Psoas muscle (tissue), 8 donors: ENCODE results near the gene ADAMTS13. TPM values are rescaled to one million over a fixed set of nuclear protein-coding genes. Genes with fewer than 3 reads are reported as not detected.
A peak's percentile ranks its signal among the peaks of the same experiment; 100 is the strongest.

Experiments used
- ATAC-seq, 4 donors: fragments of 200-7000 bp; cut with Tn5 transposase; one replicate each; pipeline ENCODE4 v1.9.1; 2020; ENCODE audit warnings: moderate library complexity in 3 of 4, mild to moderate bottlenecking in 2 of 4
- DNase-seq, 2 donors: peaks; one replicate each; pipeline ENCODE4 v3.0.0-alpha.2; 2020
- H3K27ac ChIP-seq: fragments of 200-600 bp; one replicate; pipeline ENCODE4 v1.8.0; 2022
- H3K27me3 ChIP-seq, 3 donors: fragments of 200-600 bp in 1 of 3; one replicate each; pipeline versions ENCODE4 v1.6.1 to v1.8.0; 2013 to 2022; ENCODE audit warnings: low read length in 2 of 3, mild to moderate bottlenecking in 2 of 3, moderate library complexity in 1 of 3; ENCODE audit not compliant: insufficient read depth in 3 of 3
- H3K36me3 ChIP-seq, 2 donors: fragments of 200-600 bp in 1 of 2; one replicate each; pipeline versions ENCODE4 v1.6.1 to v1.8.0; 2013 to 2022; ENCODE audit warnings: low read depth in 1 of 2, mild to moderate bottlenecking in 1 of 2, moderate library complexity in 1 of 2; ENCODE audit not compliant: insufficient read depth in 1 of 2
- H3K4me1 ChIP-seq: fragments of 200-600 bp; one replicate; pipeline ENCODE4 v1.8.0; 2022
- H3K4me3 ChIP-seq: fragments of 200-600 bp; one replicate; pipeline ENCODE4 v1.8.0; 2022; ENCODE audit warnings: mild to moderate bottlenecking
- H3K9me3 ChIP-seq: fragments of 200-600 bp; one replicate; pipeline ENCODE4 v1.8.0; 2022
- CTCF ChIP-seq: fragments of 200-600 bp; IDR thresholded peaks from one replicate; pipeline ENCODE4 v1.8.0; 2022; ENCODE audit warnings: antibody characterized with exemption
- WGBS, 3 donors: extraction: QIAGEN DNeasy Blood & Tissue Kit; methylation state at CpG; one replicate each; pipeline versions ENCODE4 v1.1.6 to v1.1.7; 2013; 5-methylcytosine and 5-hydroxymethylcytosine counted together
- intact Hi-C, 2 donors: fragments of 100-400 bp; cut with DNase I; formaldehyde crosslinking; loops; one replicate each; pipeline versions ENCODE4 v1.11.0 to v1.14.2; 2022
- polyA plus RNA-seq, 3 donors: library from polyadenylated mRNA; stranded (reverse); fragments of 200-250 nt; gene quantifications; one replicate each; pipeline ENCODE4 v1.2.3, GENCODE V29; 2013
- total RNA-seq, 4 donors: library from RNA; stranded (reverse); fragmentation: NEBNext Ultra II Directional in 2 of 4; extraction: Animal tissue kit (Norgen Biotek cat#: 25700) in 2 of 4; gene quantifications; one replicate each; pipeline versions ENCODE4 v1.2.1 to v1.2.4, GENCODE V29; 2021 to 2023
- donor health status: healthy with polysubstance abuse.
- donor health status: DM: no; HTN: no; CAD: no; lungs with moderate emphysema.
- donor health status: Bipolar disorder and iron deficiency.
- donor health status: healthy.
- donor health status: DM: yes; HTN: yes; CAD: no.
- donor health status: DM: no; HTN: no; CAD: no.
- donor health status: DM: no; HTN: no; CAD: no.
- donor health status: DM: yes; HTN: yes; CAD: no.

ADAMTS13 gene
- total and polyA plus RNA-seq, 7 donors = 0.73 to 6.7 (median 2.5) TPM

GRCh38 chr9:133476036-133476931 lies 54.1 kb downstream of the ADAMTS13 start:
- 90 to 91% (median 91%) methylated on average over 26 to 27 of the region's 27 CpGs for WGBS, 3 donors
- no peak for DNase-seq
- no peak overlapping the region for H3K4me3 ChIP-seq

GRCh38 chr9:133476941-133477340 lies 54.8 kb downstream of the ADAMTS13 start:
- intact Hi-C loops = loop anchor here (5.0 kb wide), 3 partner anchors 60 to 145 kb away; partner anchors contain the start of genes MED22 (in 1 of the 2), REXO4 (in 1 of the 2) and RPL7A (in 1 of the 2)

More at GRCh38 chr9:133476036-133476931, 54.1 kb downstream of the ADAMTS13 start:
- Histone ChIP-seq H3K9me3 (no peaks in the 10 kb centered on the region), H3K4me1 (peaks cover 6% of the 10 kb centered on the region), H3K27ac (no peak overlapping the region), H3K36me3 (peaks cover 0 to 15% of the 10 kb centered on the region in 2 donors), H3K27me3 (no peaks in the 10 kb centered on the region)
- intact Hi-C loops = loop anchor here (5.0 kb wide), 3 partner anchors 59 to 144 kb away; partner anchors contain the start of genes MED22 (in 1 of the 2), REXO4 (in 1 of the 2) and RPL7A (in 1 of the 2)
- no peak for ATAC-seq
- TF ChIP-seq CTCF = no peak

GRCh38 chr9:133477461-133477860 lies 55.3 kb downstream of the ADAMTS13 start:
- ATAC-seq (no peak), DNase-seq (peak in 1 of 2 donors; percentile 8)
- no peak for TF ChIP-seq CTCF
- H3K36me3 ChIP-seq = peaks cover 0 to 15% of the 10 kb centered on the region in 2 donors
- no peaks in the 10 kb centered on the region for H3K9me3 ChIP-seq
- H3K4me3 ChIP-seq = no peak overlapping the region
- WGBS, 3 donors = 92 to 97% (median 94%) methylated on average over 4 of the region's 4 CpGs
- no peaks in the 10 kb centered on the region for H3K27me3 ChIP-seq
- intact Hi-C loops = loop anchor here (5.0 kb wide), 3 partner anchors 60 to 145 kb away; partner anchors contain the start of genes MED22 (in 1 of the 2), REXO4 (in 1 of the 2) and RPL7A (in 1 of the 2)
- no peak overlapping the region for H3K27ac ChIP-seq
- peaks cover 6% of the 10 kb centered on the region for H3K4me1 ChIP-seq

More at GRCh38 chr9:133476941-133477340, 54.8 kb downstream of the ADAMTS13 start:
- 93 to 95% (median 94%) methylated on average over 19 to 21 of the region's 21 CpGs for WGBS, 3 donors
- peaks cover 0 to 15% of the 10 kb centered on the region in 2 donors for H3K36me3 ChIP-seq
- H3K27me3 ChIP-seq = no peaks in the 10 kb centered on the region
- DNase-seq (peak in 1 of 2 donors; percentile 26), ATAC-seq (no peak)
- H3K9me3 ChIP-seq = no peaks in the 10 kb centered on the region
- no peak overlapping the region for H3K27ac ChIP-seq
- no peak for TF ChIP-seq CTCF
- no peak overlapping the region for H3K4me3 ChIP-seq
- peaks cover 6% of the 10 kb centered on the region for H3K4me1 ChIP-seq

GRCh38 chr9:133477992-133478850 lies 56.1 kb downstream of the ADAMTS13 start:
- ATAC-seq = peak in 3 of 4 donors; percentile 17 to 29 (median 23)
- peak in 1 of 2 donors; percentile 58 for DNase-seq
- Histone ChIP-seq H3K27me3 (no peaks in the 10 kb centered on the region), H3K36me3 (peaks cover 0 to 15% of the 10 kb centered on the region in 2 donors), H3K4me3 (peak overlapping the region; percentile 75), H3K27ac (peak overlapping the region; percentile 60), H3K4me1 (peaks cover 6% of the 10 kb centered on the region), H3K9me3 (no peaks in the 10 kb centered on the region)
- WGBS, 3 donors = 34 to 40% (median 35%) methylated on average over 17 of the region's 17 CpGs
- intact Hi-C loops = loop anchor here (5.0 kb wide), 3 partner anchors 61 to 146 kb away; partner anchors contain the start of genes MED22 (in 1 of the 2), REXO4 (in 1 of the 2) and RPL7A (in 1 of the 2)
- no peak for TF ChIP-seq CTCF
